GM23248 (cell line): ENCODE data around the gene ARHGEF1. TPM values are rescaled to one million over a fixed set of nuclear protein-coding genes. Genes with fewer than 3 reads are reported as not detected.
A peak's percentile ranks its signal among the peaks of the same experiment; 100 is the strongest.

ENCODE experiments used
- DNase-seq: peaks from one replicate; pipeline ENCODE4 v3.0.0-alpha.2; 2015
- H2AFZ ChIP-seq: fragments of 200-600 bp; sonication (generic); 2 replicates; pipeline ENCODE4 v1.6.1; 2016; ENCODE audit warnings: antibody characterized with exemption
- H3F3A ChIP-seq: fragments of 200-600 bp; sonication (generic); 2 replicates; pipeline ENCODE4 v1.6.1; 2016; ENCODE audit warnings: mild to moderate bottlenecking, antibody characterized with exemption, mixed run types; ENCODE audit not compliant: insufficient read depth
- H3K27ac ChIP-seq: fragments of 200-600 bp; sonication (generic); 2 replicates; pipeline ENCODE4 v1.5.1; 2016; ENCODE audit warnings: mild to moderate bottlenecking
- H3K27me3 ChIP-seq: fragments of 200-600 bp; sonication (generic); replicated peaks from 2 replicates; pipeline ENCODE4 v1.6.1; 2016; ENCODE audit warnings: mild to moderate bottlenecking; ENCODE audit not compliant: insufficient read depth
- H3K36me3 ChIP-seq: fragments of 200-600 bp; sonication (generic); 2 replicates; pipeline ENCODE4 v1.6.1; 2016; ENCODE audit warnings: low read depth, mild to moderate bottlenecking
- H3K4me1 ChIP-seq: fragments of 200-600 bp; sonication (generic); 2 replicates; pipeline ENCODE4 v1.6.1; 2016; ENCODE audit warnings: mild to moderate bottlenecking; ENCODE audit not compliant: insufficient read depth
- H3K4me2 ChIP-seq: fragments of 200-600 bp; sonication (generic); one replicate; pipeline ENCODE4 v1.6.1; 2016; ENCODE audit warnings: mild to moderate bottlenecking; ENCODE audit not compliant: unreplicated experiment
- H3K4me3 ChIP-seq: fragments of 200-600 bp; sonication (generic); 2 replicates; pipeline ENCODE4 v1.5.1; 2016; ENCODE audit warnings: mild to moderate bottlenecking
- H3K79me2 ChIP-seq: fragments of 200-600 bp; sonication (generic); 2 replicates; pipeline ENCODE4 v1.6.1; 2016; ENCODE audit warnings: mild to moderate bottlenecking; ENCODE audit not compliant: insufficient read depth
- H3K9ac ChIP-seq: fragments of 200-600 bp; sonication (generic); 2 replicates; pipeline ENCODE4 v1.6.1; 2016; ENCODE audit warnings: mild to moderate bottlenecking
- H3K9me2 ChIP-seq: fragments of 200-600 bp; sonication (generic); 2 replicates; pipeline ENCODE4 v1.6.1; 2016; ENCODE audit warnings: mixed run types, mild to moderate bottlenecking, moderate library complexity; ENCODE audit not compliant: insufficient read depth
- H3K9me3 ChIP-seq: fragments of 200-600 bp; sonication (generic); one replicate; pipeline ENCODE4 v1.6.1; 2017; ENCODE audit warnings: low read depth
- H4K20me1 ChIP-seq: fragments of 200-600 bp; sonication (generic); 2 replicates; pipeline ENCODE4 v1.6.0; 2016; ENCODE audit not compliant: insufficient read depth
- EZH2 ChIP-seq: fragments of 200-600 bp; sonication (generic); IDR thresholded peaks from 2 replicates; pipeline ENCODE4 v1.6.1; 2018; ENCODE audit warnings: antibody characterized with exemption, mild to moderate bottlenecking; ENCODE audit not compliant: insufficient read depth, poor library complexity, severe bottlenecking
- EZH2phosphoT487 ChIP-seq: fragments of 200-600 bp; sonication (generic); IDR thresholded peaks from 2 replicates; pipeline ENCODE4 v1.6.1; 2018; ENCODE audit warnings: antibody characterized with exemption, moderate library complexity, mild to moderate bottlenecking, low read depth; ENCODE audit not compliant: insufficient read depth
- WGBS, 2 experiments: methylation state at CpG; one replicate each; pipeline ENCODE4 v1.1.6; 2015 to 2017; ENCODE audit warnings: low lambda C conversion rate in 2 of 2, low coverage in 1 of 2; ENCODE audit errors: missing lambda C conversion rate in 2 of 2; 5-methylcytosine and 5-hydroxymethylcytosine counted together
- in situ Hi-C: fragments of 300-500 bp; cut with MboI; formaldehyde crosslinking; loops from 2 replicates; pipeline ENCODE4 v1.15.0; 2020
- polyA plus RNA-seq: library from polyadenylated mRNA; unstranded; fragments of >200 nt; fragmentation: Nextera tagmentation; extraction: Ambion mirVana; gene quantifications from 2 replicates; pipeline ENCODE4 v1.2.1, GENCODE V29; 2016
- total RNA-seq: library from RNA; depleted of rRNA; stranded (reverse); fragments of >200 nt; shearing (Covaris generic); gene quantifications from 2 replicates; pipeline ENCODE4 v1.2.3, GENCODE V29; 2014

Gene ARHGEF1
- total and polyA plus RNA-seq, 2 experiments from 2014 or later: 46.2 to 49.6 TPM

DNA sequence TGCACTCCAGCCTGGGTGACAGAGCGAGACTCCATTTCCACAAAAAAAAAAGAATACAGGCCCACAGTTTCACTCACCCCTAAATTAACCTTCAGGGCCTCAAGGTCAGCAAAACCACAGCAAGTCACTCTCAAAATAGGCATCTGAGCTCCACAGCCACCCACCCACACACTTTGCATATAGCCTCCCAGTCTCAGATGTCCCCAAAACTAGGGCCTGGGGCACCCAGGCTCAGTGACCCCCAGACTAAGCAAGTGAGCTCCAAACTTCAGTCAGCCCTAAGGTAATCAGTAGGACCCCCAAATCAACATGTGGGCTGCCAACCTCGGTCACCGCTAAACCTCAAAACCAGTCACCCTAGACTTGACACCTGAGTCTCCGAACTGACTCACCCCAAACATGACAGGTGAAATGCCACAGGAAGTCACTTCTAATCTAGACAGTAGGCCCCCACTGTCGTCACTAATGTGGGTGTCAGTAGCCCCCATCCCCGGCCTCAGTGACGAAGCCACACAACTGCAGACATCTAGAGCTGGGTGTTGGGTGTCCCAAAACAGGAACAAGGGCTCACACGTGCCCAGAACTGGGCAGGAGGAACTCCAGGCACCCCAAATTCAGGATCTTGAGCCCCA lies 62.3 kb downstream of the ARHGEF1 start:
- no peaks in the 10 kb centered on the region for H3K9me2 ChIP-seq
- in situ Hi-C loops: no loop called here
- no peak for DNase-seq
- 86 to 90% methylated on average over 8 of the region's 8 CpGs for WGBS, 2 experiments
- no peak overlapping the region for H3K4me3 ChIP-seq
- no peaks in the 10 kb centered on the region for H3F3A ChIP-seq
- H4K20me1 ChIP-seq: no peaks in the 10 kb centered on the region
- no peaks in the 10 kb centered on the region for H3K9me3 ChIP-seq
- no peaks in the 10 kb centered on the region for H3K79me2 ChIP-seq
- H2AFZ ChIP-seq: no peak overlapping the region
- no peaks in the 10 kb centered on the region for H3K36me3 ChIP-seq
- TF ChIP-seq EZH2phosphoT487 (no peak), EZH2 (no peak)
- H3K27ac ChIP-seq: no peak overlapping the region
- H3K27me3 ChIP-seq: no peaks in the 10 kb centered on the region
- no peak overlapping the region for H3K9ac ChIP-seq
- H3K4me2 ChIP-seq: no peak overlapping the region
- H3K4me1 ChIP-seq: no peaks in the 10 kb centered on the region

DNA sequence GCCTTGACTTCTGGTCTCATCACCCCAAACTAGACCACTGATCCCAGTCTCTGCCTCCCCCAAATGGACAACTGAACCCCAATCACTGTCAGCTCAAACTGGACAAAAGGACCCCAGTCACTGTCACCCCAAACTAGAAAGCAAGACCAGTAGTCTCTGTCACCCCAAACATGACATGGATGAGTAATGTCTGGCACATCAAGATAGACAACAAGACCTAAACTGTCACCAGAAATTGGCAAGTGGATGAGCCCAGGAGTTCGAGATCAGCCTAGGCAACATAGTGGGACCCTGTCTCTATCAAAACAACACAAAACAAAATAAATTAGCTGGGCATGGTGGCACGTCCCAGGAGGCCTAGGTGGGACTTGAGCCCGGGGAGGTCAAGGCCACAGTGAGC lies 64.1 kb downstream of the ARHGEF1 start:
- no peaks in the 10 kb centered on the region for H3K4me1 ChIP-seq
- TF ChIP-seq EZH2phosphoT487 (no peak), EZH2 (no peak)
- H3K79me2 ChIP-seq: no peaks in the 10 kb centered on the region
- 71 to 77% methylated on average over 3 of the region's 3 CpGs for WGBS, 2 experiments
- no peak for DNase-seq
- H4K20me1 ChIP-seq: no peaks in the 10 kb centered on the region
- no peak overlapping the region for H3K9ac ChIP-seq
- in situ Hi-C loops: no loop called here
- H3K9me3 ChIP-seq: no peaks in the 10 kb centered on the region
- no peaks in the 10 kb centered on the region for H3K36me3 ChIP-seq
- H3K27me3 ChIP-seq: no peaks in the 10 kb centered on the region
- H3K9me2 ChIP-seq: no peaks in the 10 kb centered on the region
- H3F3A ChIP-seq: no peaks in the 10 kb centered on the region
- no peak overlapping the region for H2AFZ ChIP-seq
- no peak overlapping the region for H3K4me2 ChIP-seq
- H3K27ac ChIP-seq: no peak overlapping the region
- no peak overlapping the region for H3K4me3 ChIP-seq

DNA sequence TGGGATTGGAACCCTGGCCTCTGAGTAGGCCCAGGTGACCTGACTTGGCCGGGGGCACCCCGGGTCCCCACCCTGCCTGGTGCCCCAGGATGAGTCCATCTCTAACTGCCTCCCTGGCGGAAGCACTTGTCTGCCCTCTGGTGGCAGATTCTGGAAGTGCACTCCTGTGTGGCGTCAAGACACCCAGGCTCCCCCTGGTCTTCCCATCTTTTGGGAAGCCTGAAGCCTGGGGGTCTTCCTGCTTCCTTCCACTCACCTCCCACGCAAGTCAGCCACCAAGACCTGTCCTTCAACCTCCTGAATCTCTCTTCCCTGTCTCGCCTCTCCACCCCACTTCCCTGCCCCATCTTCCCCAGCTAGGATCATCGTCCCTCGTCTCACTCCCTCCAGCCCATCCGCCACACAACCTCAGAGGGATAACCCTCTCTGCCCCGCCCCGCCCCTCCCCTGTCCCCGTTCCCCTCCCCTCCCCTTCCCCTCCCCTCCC lies 68.7 kb downstream of the ARHGEF1 start:
- Histone ChIP-seq H3F3A (no peaks in the 10 kb centered on the region), H3K4me1 (no peaks in the 10 kb centered on the region), H3K27me3 (no peaks in the 10 kb centered on the region), H2AFZ (no peak overlapping the region), H3K9me3 (no peaks in the 10 kb centered on the region), H3K4me3 (0 out of 2 replicates have a peak overlapping the region, but pooled peaks have one; percentile 43), H3K4me2 (peak overlapping the region; percentile 61), H3K9ac (no peak overlapping the region), H4K20me1 (no peaks in the 10 kb centered on the region), H3K27ac (no peak overlapping the region), H3K9me2 (no peaks in the 10 kb centered on the region), H3K79me2 (no peaks in the 10 kb centered on the region), H3K36me3 (0 out of 2 replicates have a peak, but pooled peaks cover 3% of the 10 kb centered on the region)
- in situ Hi-C loops: no loop called here
- DNase-seq: peak; percentile 59
- WGBS, 2 experiments: 4 to 7% methylated on average over 4 to 12 of the region's 12 CpGs
- TF ChIP-seq EZH2phosphoT487 (no peak), EZH2 (no peak)

DNA sequence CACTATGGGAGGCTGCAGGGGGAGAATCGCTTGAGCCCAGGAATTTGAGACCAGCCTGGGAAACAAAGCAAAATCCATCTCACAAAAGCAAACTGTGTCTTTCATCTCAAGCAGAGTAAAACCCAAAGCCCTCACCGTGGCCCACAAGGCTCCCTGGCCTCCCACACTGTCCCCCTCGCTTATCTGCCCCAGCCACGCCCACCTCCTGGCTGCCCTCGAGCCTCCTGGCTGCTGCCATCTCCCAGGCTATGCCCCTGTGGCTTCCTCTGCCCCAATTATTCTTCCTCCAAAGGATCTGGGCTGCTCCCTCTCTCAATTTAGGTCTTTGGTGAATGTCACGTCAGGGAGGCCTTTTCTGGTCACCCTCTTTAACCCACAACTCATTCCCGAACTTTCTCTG lies 72.5 kb downstream of the ARHGEF1 start:
- Histone ChIP-seq H3K4me3 (no peak overlapping the region), H3K4me1 (peaks cover 5% of the 10 kb centered on the region; the same call in 1 of the 2 replicates), H3K79me2 (peaks cover 10% of the 10 kb centered on the region), H3K4me2 (no peak overlapping the region), H3K27ac (no peak overlapping the region), H4K20me1 (no peaks in the 10 kb centered on the region), H2AFZ (no peak overlapping the region), H3K9me2 (no peaks in the 10 kb centered on the region), H3K27me3 (no peaks in the 10 kb centered on the region), H3K36me3 (0 out of 2 replicates have a peak, but pooled peaks cover 3% of the 10 kb centered on the region), H3K9ac (no peak overlapping the region), H3K9me3 (no peaks in the 10 kb centered on the region), H3F3A (no peaks in the 10 kb centered on the region)
- TF ChIP-seq EZH2 (no peak), EZH2phosphoT487 (no peak)
- DNase-seq: no peak
- in situ Hi-C loops: no loop called here
- 67 to 73% methylated on average over 7 of the region's 7 CpGs for WGBS, 2 experiments
